CD8-positive, alpha-beta memory T cell (primary cell): ENCODE measurements around the gene KRTAP5-1. TPM values are rescaled to one million over a fixed set of nuclear protein-coding genes. Genes with fewer than 3 reads are reported as not detected.
"Not testable (repeated sequence)": the region's sequence is repeated elsewhere in the genome, so short reads cannot be mapped to it uniquely, and the experiment has no call there.

Source experiments
- CTCF ChIA-PET: fragments of 350-600 bp; sonication (Branson Sonifier 250); formaldehyde crosslinking; loops from one replicate; lab custom pipeline; 2021; ENCODE audit warnings: antibody characterized with exemption; lab: Charles Lee
- POLR2A ChIA-PET: fragments of 350-600 bp; sonication (Branson Sonifier 250); formaldehyde crosslinking; loops from one replicate; lab custom pipeline; 2021; ENCODE audit warnings: antibody characterized with exemption; lab: Charles Lee
- DNase-seq, 5 donors: peaks; one replicate each; pipeline versions ENCODE4 v3.0.0 to v3.0.0-alpha.2; 2020 to 2022; ENCODE audit warnings: mixed read lengths in 1 of 5
- H3K27ac ChIP-seq: one replicate; pipeline ENCODE4 v1.7.0; 2013; ENCODE audit warnings: low read depth, mild to moderate bottlenecking, low read length, moderate library complexity
- H3K27me3 ChIP-seq: 2 replicates; pipeline ENCODE4 v1.7.0; 2013; ENCODE audit warnings: low read length, mild to moderate bottlenecking; ENCODE audit not compliant: insufficient read depth, poor library complexity, severe bottlenecking
- H3K36me3 ChIP-seq: 2 replicates; pipeline ENCODE4 v1.7.0; 2013; ENCODE audit warnings: mild to moderate bottlenecking, low read length, moderate library complexity; ENCODE audit not compliant: insufficient read depth
- H3K4me1 ChIP-seq: 2 replicates; pipeline ENCODE4 v1.7.0; 2013; ENCODE audit warnings: mild to moderate bottlenecking, low read length, moderate library complexity; ENCODE audit not compliant: insufficient read depth
- H3K4me3 ChIP-seq: 2 replicates; pipeline ENCODE4 v1.7.0; 2013; ENCODE audit warnings: mild to moderate bottlenecking, low read length
- H3K9me3 ChIP-seq: 2 replicates; pipeline ENCODE4 v1.7.0; 2013; ENCODE audit warnings: mild to moderate bottlenecking, low read length
- H3K27ac Mint-ChIP-seq, 8 donors: one replicate each; pipeline ENCODE4 v1.8.0; 2020 to 2021; ENCODE audit warnings: mixed read lengths in 8 of 8, mild to moderate bottlenecking in 6 of 8, inconsistent platforms in 3 of 8, moderate library complexity in 3 of 8
- H3K27me3 Mint-ChIP-seq, 2 donors: one replicate each; pipeline ENCODE4 v1.8.0; 2020 to 2021; ENCODE audit warnings: mixed read lengths in 2 of 2, mild to moderate bottlenecking in 1 of 2, moderate library complexity in 1 of 2
- H3K36me3 Mint-ChIP-seq, 3 donors: one replicate each; pipeline ENCODE4 v1.8.0; 2020 to 2021; ENCODE audit warnings: mixed read lengths in 3 of 3, inconsistent platforms in 1 of 3, mild to moderate bottlenecking in 1 of 3
- H3K4me1 Mint-ChIP-seq, 3 donors: one replicate each; pipeline ENCODE4 v1.8.0; 2020 to 2021; ENCODE audit warnings: mixed read lengths in 3 of 3, inconsistent platforms in 1 of 3, mild to moderate bottlenecking in 1 of 3
- H3K4me3 Mint-ChIP-seq, 7 donors: one replicate each; pipeline ENCODE4 v1.8.0; 2020 to 2021; ENCODE audit warnings: mixed read lengths in 7 of 7, mild to moderate bottlenecking in 6 of 7, moderate library complexity in 4 of 7, inconsistent platforms in 2 of 7
- H3K9me3 Mint-ChIP-seq, 5 donors: one replicate each; pipeline ENCODE4 v1.8.0; 2020 to 2022; ENCODE audit warnings: mixed read lengths in 5 of 5, mild to moderate bottlenecking in 3 of 5, moderate library complexity in 2 of 5, inconsistent platforms in 1 of 5
- polyA plus RNA-seq: library from polyadenylated mRNA; unstranded; fragments of 300-500 nt; fragmentation: Illumina TruSeq; gene quantifications from one replicate; pipeline ENCODE4 v1.2.3, GENCODE V29; 2021
- total RNA-seq, 2 experiments: library from RNA; stranded (reverse); gene quantifications; one replicate each; pipeline ENCODE4 v1.2.3, GENCODE V29; 2021

The KRTAP5-1 gene
- total and polyA plus RNA-seq, 3 experiments from 2014 or later = not detected

GRCh38 chr11:1600626-1601025, 15.5 kb upstream of the KRTAP5-1 start:
- no peaks in the 10 kb centered on the region for H3K27me3 ChIP-seq
- peaks cover 0 to 4% (median 0%) of the 10 kb centered on the region in 3 donors for H3K36me3 Mint-ChIP-seq
- no peak overlapping the region for H3K4me3 ChIP-seq
- H3K4me1 Mint-ChIP-seq = peaks cover 3 to 4% (median 4%) of the 10 kb centered on the region in 3 donors
- H3K27ac ChIP-seq = no peak overlapping the region
- ChIA-PET POLR2A (no interaction called here), CTCF (no interaction called here)
- H3K36me3 ChIP-seq = no peaks in the 10 kb centered on the region
- H3K4me1 ChIP-seq = peaks cover 2% of the 10 kb centered on the region
- peaks cover 0 to 2% (median 0%) of the 10 kb centered on the region in 5 donors for H3K9me3 Mint-ChIP-seq
- H3K4me3 Mint-ChIP-seq = no peak overlapping the region
- no peaks in the 10 kb centered on the region for H3K9me3 ChIP-seq
- H3K27ac Mint-ChIP-seq = peak overlapping the region in 1 of 8 donors; percentile 74
- no peak for DNase-seq
- peaks cover 22 to 66% of the 10 kb centered on the region in 2 donors for H3K27me3 Mint-ChIP-seq

GRCh38 chr11:1598816-1599215, 13.7 kb upstream of the KRTAP5-1 start:
- peak in 1 of 5 donors; percentile 3 for DNase-seq
- Mint-ChIP-seq H3K36me3 (peaks cover 0 to 4% (median 0%) of the 10 kb centered on the region in 3 donors), H3K4me1 (peaks cover 8 to 10% (median 9%) of the 10 kb centered on the region in 3 donors), H3K4me3 (no peak overlapping the region), H3K9me3 (peaks cover 0 to 2% (median 0%) of the 10 kb centered on the region in 5 donors), H3K27me3 (peaks cover 25 to 75% of the 10 kb centered on the region in 2 donors), H3K27ac (peak overlapping the region in 1 of 8 donors; percentile 74)
- Histone ChIP-seq H3K4me1 (peaks cover 4% of the 10 kb centered on the region), H3K4me3 (no peak overlapping the region), H3K9me3 (no peaks in the 10 kb centered on the region), H3K27ac (no peak overlapping the region), H3K27me3 (no peaks in the 10 kb centered on the region), H3K36me3 (no peaks in the 10 kb centered on the region)
- POLR2A ChIA-PET = no interaction called here
- CTCF ChIA-PET = no interaction called here

- H3K4me3 ChIP-seq, DNase-seq, POLR2A ChIA-PET, H3K36me3 ChIP-seq, H3K4me3 Mint-ChIP-seq, H3K36me3 Mint-ChIP-seq, H3K27ac ChIP-seq, CTCF ChIA-PET, H3K27me3 ChIP-seq, H3K9me3 ChIP-seq, H3K9me3 Mint-ChIP-seq, H3K4me1 ChIP-seq, H3K4me1 Mint-ChIP-seq: not testable (repeated sequence)
- peaks cover 23 to 72% of the 10 kb centered on the region in 2 donors for H3K27me3 Mint-ChIP-seq
- peak overlapping the region in 1 of 8 donors; percentile 73 for H3K27ac Mint-ChIP-seq
These were observed 13.3 kb upstream of the KRTAP5-1 start for GRCh38 chr11:1598406-1598805.

GRCh38 chr11:1597994-1598380, 12.9 kb upstream of the KRTAP5-1 start, which contains the start of gene KRTAP5-2:
Gene KRTAP5-2, minus strand, starts transcription at chr11:1598294. Its CDS starts 44 bp downstream, at chr11:1598250.
- Mint-ChIP-seq H3K9me3 (peaks cover 0 to 2% (median 0%) of the 10 kb centered on the region in 5 donors), H3K4me1 (peaks cover 8 to 10% (median 9%) of the 10 kb centered on the region in 3 donors), H3K27ac (peak within 1 kb of the TSS in 3 of 8 donors; percentile 73 to 82 (median 74)), H3K36me3 (peaks cover 0 to 4% (median 0%) of the 10 kb centered on the region in 3 donors), H3K27me3 (peaks cover 20 to 70% of the 10 kb centered on the region in 2 donors), H3K4me3 (no peak within 1 kb of the TSS)
- Histone ChIP-seq H3K27ac (no peak within 1 kb of the TSS), H3K9me3 (no peaks in the 10 kb centered on the region), H3K4me1 (peaks cover 4% of the 10 kb centered on the region), H3K36me3 (no peaks in the 10 kb centered on the region), H3K27me3 (no peaks in the 10 kb centered on the region), H3K4me3 (no peak within 1 kb of the TSS)
- ChIA-PET CTCF (no interaction called here), POLR2A (no interaction called here)
- DNase-seq = no peak

- no peak overlapping the region for H3K4me3 ChIP-seq
- no peak overlapping the region for H3K4me3 Mint-ChIP-seq
- H3K27ac Mint-ChIP-seq = peak overlapping the region in 1 of 8 donors; percentile 82
- no peaks in the 10 kb centered on the region for H3K27me3 ChIP-seq
- peaks cover 0 to 4% (median 0%) of the 10 kb centered on the region in 3 donors for H3K36me3 Mint-ChIP-seq
- H3K4me1 Mint-ChIP-seq = peaks cover 8 to 10% (median 9%) of the 10 kb centered on the region in 3 donors
- ChIA-PET CTCF (interaction anchor here (1.2 kb wide), 1 partner anchor 51 kb away, joined by 4 read pairs; no protein-coding TSS in a partner anchor), POLR2A (no interaction called here)
- peaks cover 19 to 71% of the 10 kb centered on the region in 2 donors for H3K27me3 Mint-ChIP-seq
- no peak overlapping the region for H3K27ac ChIP-seq
- no peaks in the 10 kb centered on the region for H3K36me3 ChIP-seq
- H3K9me3 Mint-ChIP-seq = peaks cover 0 to 2% (median 0%) of the 10 kb centered on the region in 5 donors
- DNase-seq = no peak
- H3K4me1 ChIP-seq = peaks cover 4% of the 10 kb centered on the region
- H3K9me3 ChIP-seq = no peaks in the 10 kb centered on the region
These were observed 12.4 kb upstream of the KRTAP5-1 start for GRCh38 chr11:1597331-1597993.

- H3K27me3 Mint-ChIP-seq = peaks cover 16 to 66% of the 10 kb centered on the region in 2 donors
- H3K9me3 ChIP-seq, H3K9me3 Mint-ChIP-seq, H3K27ac Mint-ChIP-seq, H3K27me3 ChIP-seq, H3K36me3 ChIP-seq, H3K27ac ChIP-seq, DNase-seq, H3K4me1 Mint-ChIP-seq, H3K36me3 Mint-ChIP-seq, H3K4me1 ChIP-seq, POLR2A ChIA-PET, H3K4me3 Mint-ChIP-seq, H3K4me3 ChIP-seq: not testable (repeated sequence)
- CTCF ChIA-PET = interaction anchor here (0.7 to 2.4 kb wide), 4 partner anchors 18 to 201 kb away, joined by 3 to 15 read pairs (median 4); no protein-coding TSS in a partner anchor
These were observed 11.6 kb upstream of the KRTAP5-1 start for GRCh38 chr11:1596576-1597121.

- not testable (repeated sequence) for H3K4me3 Mint-ChIP-seq, H3K27me3 ChIP-seq, H3K27ac Mint-ChIP-seq, H3K36me3 Mint-ChIP-seq, H3K9me3 Mint-ChIP-seq, H3K4me3 ChIP-seq, H3K4me1 ChIP-seq, H3K4me1 Mint-ChIP-seq, DNase-seq, H3K36me3 ChIP-seq, H3K9me3 ChIP-seq, H3K27ac ChIP-seq
- ChIA-PET POLR2A (interaction anchor here (0.6 to 1.7 kb wide), 3 partner anchors 10 to 151 kb away, joined by 3 to 5 read pairs (median 3); no protein-coding TSS in a partner anchor), CTCF (interaction anchor here (0.8 to 2.4 kb wide), 5 partner anchors 17 to 49 kb away, joined by 3 to 15 read pairs (median 5); no protein-coding TSS in a partner anchor)
- H3K27me3 Mint-ChIP-seq = peaks cover 16 to 64% of the 10 kb centered on the region in 2 donors
These were observed 11.0 kb upstream of the KRTAP5-1 start for GRCh38 chr11:1595994-1596575.
